Activated gamma-delta T cell treated with anti-CD3 and anti-CD28 coated beads, Interleukin-2, amount 50 U/mL, for 16 hours (primary cell): ENCODE results near the gene TAGLN3.
"Not testable (repeated sequence)": the region's sequence is repeated elsewhere in the genome, so short reads cannot be mapped to it uniquely, and the experiment has no call there.

Source experiments
- DNase-seq: peaks from one replicate; pipeline ENCODE4 v3.0.0-alpha.2; 2020; ENCODE audit warnings: low read depth

Gene TAGLN3

DNA sequence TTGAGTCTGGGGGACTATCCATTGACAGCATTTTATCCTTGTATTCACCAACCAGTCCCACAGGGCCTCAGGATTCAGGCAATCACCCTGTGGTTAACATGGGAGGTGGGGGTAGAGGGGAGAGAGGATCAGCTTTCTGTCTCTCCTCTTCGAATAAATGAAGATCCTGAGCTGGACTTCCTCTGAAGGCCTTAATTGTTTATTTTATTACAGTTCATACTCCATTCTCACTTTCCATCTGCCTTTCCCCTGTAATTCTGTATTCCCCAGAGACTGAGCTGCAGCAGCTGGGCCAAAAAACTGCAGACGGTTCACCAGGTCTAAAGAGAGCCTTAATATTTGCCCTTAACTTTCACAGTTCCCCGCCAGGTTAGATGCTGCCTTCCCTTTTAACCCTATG, 11.9 kb downstream of the TAGLN3 start:
- no peak for DNase-seq

DNA sequence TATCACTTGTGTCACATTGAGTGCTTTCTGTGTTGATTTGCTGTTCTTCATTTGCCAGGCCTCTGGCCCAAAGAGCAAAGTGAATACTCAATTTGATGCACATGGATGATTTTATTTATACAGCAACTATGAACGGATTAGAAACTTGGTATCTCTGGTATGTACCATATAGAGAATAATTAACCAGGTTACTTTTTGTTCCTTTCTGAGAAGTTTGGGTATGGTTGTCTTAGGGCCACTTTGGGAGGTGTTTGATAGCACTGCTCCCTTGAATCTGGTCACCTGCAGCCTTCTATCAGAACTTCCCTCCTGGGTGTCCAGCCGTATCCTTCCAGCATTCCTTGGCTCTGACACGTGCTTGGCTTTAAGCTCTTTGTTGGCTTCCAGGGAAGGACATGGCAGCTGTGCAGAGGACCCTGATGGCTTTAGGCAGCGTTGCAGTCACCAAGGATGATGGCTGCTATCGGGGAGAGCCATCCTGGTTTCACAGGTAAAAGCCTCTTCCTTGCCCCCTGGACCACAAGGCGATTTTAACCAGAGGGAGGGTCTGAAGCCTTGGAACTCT, 12.7 kb downstream of the TAGLN3 start:
- no peak for DNase-seq

DNA sequence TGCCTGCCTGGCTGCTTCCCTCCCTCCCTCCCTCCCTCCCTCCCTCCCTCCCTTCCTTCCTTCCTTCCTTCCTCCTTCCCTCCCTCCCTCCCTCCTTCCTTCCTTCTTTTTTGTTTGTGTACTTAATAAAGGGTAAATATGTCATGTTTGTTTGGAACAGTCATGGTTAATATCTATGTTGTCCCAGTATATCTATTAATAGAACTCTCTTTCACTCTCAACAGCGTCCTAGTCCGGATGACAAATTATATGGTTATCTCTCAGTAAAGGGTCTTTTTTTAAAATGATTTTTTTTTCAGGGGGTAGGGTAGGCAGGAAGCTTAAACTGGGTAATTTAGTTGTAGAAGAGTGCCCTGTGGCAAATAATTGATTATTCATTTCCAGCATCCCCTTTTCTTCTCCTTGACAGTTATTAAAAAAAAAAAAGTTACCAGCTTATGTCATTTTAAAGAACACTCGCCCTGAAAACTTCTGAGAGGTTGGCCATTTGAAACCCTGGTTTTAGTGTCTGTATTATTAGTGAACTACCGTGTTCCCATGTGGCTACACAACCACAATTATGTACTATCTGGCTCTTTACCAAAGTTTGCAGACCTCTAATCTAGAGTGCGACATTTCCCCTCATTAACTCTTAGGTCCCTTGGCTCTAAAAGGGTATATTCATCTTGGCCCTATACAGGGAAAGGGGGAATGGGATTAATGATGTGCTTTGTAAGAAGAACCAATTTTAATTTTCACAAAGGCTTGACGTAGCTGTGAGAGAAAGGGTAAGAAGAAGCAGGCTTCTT, 13.7 kb downstream of the TAGLN3 start:
- DNase-seq: no peak

DNA sequence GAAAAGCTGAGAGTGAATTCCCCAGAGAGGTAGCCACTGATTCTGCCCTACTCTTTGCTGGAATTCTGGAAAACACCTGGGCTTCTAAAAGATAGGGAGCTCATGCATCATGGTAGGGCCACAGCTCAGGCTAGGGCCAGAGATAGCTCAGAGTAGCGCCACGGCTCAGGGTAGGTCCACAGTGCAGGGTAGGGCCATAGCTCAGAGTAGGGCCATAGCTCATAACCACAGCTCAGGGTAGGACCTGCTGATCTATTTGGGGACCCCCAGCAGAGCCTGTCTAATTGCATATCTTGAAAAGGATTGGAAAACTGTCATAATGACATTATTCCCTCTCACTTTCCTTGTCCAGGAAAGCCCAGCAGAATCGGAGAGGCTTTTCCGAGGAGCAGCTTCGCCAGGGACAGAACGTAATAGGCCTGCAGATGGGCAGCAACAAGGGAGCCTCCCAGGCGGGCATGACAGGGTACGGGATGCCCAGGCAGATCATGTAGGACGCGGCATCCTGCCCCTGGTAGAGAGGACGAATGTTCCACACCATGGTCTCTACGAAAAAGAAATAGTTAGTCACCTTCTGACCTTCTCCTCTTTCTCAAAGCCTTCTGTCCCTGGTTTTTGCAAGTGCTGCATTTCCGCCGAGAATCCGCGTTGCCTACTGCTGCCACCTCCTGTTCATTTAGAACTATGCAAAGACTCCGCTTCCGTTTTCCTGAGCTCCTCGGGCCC, 14.5 kb downstream of the TAGLN3 start:
- peak; percentile 34 for DNase-seq

DNA sequence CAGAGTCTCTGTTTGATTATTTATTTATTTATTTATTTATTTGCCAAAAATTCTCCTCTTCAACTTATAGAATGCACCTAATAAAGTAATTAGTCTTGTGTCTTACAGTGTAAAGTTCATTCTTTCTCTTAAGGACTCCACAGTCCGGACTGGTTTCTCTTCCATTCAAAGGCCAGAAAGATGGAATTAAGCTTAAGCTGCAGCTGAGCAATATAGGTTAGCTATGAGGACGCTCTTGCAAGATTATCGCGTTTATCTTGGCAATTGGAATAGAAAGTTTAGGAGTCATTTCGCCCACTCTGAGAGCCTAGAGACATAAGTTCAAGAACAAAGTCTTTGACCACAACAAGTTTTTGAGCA, 15.0 kb downstream of the TAGLN3 start:
- no peak for DNase-seq

DNA sequence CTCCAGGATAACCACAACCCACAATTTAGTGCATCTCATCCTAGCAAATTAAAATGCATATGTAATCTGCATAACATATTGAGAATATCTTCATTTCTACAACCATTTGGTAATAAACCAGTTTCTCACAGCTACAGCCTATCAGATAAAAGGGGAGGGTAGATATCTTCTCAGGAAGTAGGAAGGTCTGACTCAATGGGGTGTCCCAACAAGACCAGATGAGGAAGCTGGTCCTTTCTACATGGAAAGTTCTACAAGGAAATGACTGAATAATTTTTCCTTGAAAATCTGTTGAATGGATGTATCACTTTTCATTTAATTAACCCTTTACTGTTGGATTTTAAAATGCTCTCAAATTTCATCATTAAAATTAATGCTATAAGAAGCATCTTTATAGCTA, 18.4 kb downstream of the TAGLN3 start:
- DNase-seq: no peak

DNA sequence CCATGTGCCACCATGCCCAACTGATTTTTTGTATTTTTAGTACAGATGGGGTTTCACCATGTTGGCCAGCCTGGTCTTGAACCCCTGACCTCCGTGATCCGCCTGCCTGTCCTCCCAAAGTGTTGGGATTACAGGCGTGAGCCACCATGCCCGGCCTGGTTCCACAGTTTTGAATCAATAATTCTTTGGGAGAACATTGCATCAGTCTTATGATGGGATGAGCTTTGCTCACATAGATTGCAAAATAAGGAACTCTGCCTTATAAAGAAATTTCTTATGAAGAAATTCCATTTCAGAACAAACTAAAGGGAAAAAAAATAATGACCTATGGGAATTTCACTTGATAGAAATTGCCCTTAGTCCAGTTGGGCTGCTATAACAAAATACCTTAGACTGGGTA, 20.0 kb downstream of the TAGLN3 start:
- no peak for DNase-seq

DNA sequence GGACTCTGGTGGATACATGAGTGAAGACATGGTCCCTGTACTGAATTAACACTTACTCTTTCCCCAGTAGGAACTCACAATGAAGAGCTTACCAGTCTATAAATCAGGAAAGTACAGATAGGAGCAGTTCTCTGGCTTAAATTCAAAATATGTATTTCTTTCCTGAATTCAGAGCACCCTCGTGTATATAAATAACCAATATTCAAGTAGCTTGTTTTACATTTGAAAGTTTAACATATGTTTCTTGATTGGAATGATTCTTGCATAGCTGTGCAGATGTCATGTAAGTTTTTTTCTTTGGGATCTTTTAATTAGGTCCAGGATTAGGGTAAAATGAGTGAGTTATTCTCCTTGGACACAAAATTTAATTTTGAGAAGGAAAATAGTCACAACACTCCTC, 21.0 kb downstream of the TAGLN3 start:
- DNase-seq: no peak

DNA sequence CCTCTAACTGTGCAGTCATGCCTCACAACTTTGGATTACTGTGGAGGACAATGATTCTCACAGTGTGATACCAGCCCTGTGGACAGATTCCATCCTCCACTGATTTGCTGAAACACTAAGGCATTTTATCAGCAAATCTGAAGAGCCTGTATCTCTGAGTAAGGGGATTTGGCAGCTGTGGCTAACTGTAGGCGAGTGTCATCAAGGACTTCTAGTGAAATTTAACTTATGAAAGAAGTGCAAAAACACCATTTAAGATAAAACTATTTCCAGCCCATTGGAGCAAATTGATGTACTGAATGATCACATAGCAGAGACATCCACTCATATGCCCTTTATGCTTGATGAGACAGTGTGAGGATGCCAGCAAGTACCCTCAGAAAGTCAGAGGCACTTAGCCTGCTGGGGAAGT, 22.0 kb downstream of the TAGLN3 start:
- no peak for DNase-seq

DNA sequence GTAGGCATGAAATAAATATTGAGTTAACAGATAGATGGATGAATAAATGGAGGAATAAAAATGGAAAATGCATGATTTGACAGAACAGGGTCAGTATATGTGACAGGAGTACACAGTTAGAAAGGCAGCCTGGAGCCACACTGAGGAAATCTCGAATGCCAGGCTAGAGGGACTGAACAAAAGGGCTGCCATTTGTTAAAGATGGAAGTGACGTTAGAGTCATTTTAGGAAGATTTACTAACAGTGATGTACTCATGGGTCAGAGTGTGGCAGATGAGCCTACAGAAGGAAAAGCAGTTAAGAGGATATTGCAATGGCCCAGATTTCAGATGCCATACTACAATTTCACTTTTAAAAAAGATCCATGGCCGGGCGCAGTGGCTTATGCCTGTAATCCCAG, 28.4 kb downstream of the TAGLN3 start:
- no peak for DNase-seq

DNA sequence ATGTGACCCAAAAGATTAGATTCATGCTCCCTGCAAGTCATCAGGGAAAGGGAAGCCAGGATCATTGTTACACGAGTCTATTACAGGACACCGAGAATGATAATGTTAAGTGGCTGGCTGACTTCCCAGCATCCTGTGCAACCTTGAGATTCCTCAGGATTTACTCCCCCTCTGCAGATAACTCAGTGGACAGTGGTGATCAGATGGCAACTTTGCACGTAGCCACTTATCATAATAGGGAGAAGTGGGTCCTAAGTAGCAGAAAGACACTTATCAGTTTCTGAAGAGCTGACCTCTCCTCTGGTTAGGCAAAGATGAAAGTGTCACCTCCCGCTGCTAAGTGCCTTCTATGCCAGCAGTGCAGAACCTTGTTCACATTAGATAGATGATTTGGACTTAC, 29.1 kb downstream of the TAGLN3 start:
- DNase-seq: no peak

DNA sequence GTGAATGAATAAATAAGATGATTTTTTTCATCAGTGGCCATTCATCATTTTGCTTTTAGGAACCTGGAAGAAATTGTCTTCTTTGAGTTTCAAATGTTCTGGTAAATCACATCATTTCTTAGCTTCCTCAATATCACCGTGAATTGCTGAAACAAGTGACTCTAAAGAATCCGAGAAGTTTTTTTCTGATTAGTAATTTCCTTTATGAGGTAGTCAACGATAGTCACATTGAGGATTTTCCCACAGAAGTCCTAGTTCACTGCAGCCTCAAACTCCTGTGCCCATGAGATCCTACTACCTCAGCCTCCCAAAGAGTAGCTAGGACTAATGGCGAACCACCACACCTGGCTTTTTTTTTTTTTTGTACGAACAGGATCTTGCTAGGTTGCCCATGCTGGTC, 32.2 kb downstream of the TAGLN3 start:
- DNase-seq: no peak

DNA sequence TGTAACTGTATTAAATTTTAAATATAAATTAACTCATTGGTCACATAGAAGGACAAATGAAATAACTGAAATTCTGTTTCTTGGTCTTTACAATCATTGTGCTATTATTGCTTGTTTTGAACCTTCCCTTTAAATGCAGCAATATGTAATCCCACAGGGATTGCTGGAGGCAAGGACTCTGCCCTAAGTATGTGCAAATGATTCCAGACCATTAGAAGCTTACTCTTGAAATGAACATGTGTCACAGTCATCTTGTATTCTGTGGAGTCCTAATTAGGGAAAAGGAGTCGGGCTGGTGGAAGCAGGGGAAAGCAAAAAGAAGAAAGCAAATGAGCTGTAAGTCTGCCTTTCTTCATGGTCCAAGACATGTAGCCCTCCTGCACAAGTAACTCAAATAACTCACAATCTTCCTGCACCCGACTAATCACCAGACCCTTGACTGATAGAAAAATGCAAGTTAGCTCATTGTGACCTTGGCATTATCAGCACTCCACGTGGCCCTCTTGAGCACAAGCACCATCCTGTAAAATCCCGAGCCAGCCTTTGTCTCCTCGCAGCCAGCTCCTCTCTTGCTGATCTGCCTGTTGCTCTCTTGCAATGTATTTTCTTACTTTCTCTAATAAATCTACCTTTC, 33.5 kb downstream of the TAGLN3 start:
- DNase-seq: no peak

DNA sequence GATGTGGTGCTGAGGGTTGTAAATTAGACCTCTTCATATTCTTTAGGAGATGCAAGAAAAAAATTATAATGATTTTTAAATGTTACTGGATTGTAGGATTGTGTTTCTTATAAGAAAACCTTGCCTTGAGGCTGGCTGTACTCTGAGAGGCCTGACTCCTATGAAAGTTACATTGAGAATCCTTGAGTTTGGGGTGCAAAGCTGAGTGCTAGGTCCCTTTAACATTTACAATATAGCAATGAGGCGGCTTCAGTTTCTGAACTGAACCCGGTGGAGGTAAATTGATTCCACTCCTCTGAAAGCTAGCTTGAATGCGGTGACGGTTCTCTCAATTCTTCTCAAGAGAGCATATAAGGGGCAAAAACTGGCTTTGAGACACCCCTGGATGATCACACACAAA, 35.7 kb downstream of the TAGLN3 start, which contains the start of gene TMPRSS7:
Gene TMPRSS7, plus strand, starts transcription at position 301 of the 400 bp plus-strand sequence. CDS start 110 bp downstream, outside the sequence.
- DNase-seq: no peak

DNA sequence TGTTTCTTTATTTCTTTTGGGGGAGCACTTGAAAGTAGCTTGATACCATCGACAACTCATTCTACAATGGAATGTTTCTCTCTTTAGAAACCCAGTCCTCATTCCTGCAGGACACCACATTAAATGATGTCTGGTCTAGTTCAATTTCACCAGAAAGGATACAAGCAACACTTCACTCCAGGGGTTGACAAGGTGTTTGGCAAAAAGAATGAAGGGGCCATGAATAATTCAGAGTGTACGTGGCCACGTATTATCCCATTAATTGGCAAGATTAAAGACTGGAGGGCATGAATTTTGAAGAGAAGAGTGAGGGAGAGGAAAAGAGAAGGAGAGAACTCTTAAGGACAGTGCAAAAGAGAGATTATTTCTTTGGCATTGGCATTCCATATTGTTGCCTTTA, 36.5 kb downstream of the TAGLN3 start:
- no peak for DNase-seq

DNA sequence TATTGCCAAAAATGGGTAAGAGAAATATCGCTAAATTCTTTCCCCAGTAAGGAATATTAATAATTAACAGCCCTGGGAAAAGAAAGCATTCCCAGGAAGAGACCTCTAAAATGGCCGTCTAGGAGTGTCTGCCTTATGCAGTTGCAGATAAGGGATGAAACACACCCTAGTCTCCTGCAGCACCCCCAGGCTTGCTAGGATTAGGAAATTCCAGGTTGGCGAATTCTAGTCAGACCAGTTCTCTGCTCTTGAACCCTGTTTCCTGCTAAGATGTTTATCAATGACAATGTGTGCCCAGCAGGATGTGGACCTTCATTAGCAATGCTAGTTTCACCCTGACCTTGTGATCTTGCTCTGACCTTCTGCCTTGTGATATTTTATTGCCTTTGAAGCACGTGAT, 38.5 kb downstream of the TAGLN3 start:
- DNase-seq: not testable (repeated sequence)

DNA sequence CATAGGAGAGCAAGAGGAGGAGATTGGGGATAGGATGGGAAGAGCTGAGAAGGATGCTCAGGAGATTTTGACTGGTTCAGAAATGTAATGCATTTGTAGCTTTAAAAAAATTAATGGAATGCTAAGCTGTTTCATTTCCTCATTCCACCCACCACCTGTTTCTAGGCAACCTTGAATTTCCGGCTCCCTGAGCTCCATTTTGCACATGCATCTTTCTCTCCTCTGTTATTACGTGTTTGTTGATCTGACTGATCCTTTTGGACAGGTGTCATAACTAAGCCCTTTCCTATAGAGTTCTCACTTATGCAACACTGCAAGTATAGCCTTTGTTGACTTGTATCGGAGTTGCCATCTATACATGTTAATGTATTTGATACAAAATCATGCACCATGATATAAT, 40.1 kb downstream of the TAGLN3 start:
- DNase-seq: no peak

DNA sequence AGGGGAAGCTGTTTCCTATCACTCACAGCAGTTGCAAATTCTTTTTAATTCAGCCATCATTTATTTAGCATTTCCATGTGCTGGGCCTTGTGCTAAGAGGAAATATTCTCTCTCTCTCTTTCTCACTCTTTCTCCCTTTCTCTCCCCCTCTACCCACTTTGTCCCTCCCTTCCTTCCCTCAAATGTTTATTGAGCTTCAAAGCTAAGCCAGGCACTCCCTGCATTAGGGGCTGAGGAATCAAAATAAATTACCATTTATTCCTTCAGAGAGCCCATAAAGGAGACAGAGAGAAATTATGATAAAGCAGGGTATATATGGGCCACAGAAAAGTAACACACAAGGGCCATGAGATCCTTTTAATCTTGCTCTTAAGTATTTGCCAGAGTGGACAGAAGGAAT, 42.6 kb downstream of the TAGLN3 start:
- DNase-seq: no peak

DNA sequence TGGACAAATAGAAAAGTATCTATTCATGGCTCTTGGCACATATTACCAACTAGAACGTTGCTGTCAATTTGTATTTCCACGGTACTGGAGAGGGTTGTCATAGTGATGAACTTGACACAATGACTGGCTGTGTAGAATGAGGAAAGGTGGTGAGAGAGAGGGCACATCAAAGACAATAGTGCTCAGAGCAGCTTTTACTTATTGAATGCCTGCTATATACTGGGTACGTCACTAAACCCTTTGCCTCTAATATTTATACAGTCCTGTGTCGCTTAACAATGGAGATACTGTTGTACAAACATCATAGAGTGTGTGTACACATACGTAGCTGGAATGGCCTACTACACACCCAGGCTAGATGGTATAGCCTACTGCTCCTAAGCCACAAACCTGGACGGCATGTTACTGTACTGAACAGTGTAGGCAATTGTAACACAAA, 44.1 kb downstream of the TAGLN3 start:
- no peak for DNase-seq

DNA sequence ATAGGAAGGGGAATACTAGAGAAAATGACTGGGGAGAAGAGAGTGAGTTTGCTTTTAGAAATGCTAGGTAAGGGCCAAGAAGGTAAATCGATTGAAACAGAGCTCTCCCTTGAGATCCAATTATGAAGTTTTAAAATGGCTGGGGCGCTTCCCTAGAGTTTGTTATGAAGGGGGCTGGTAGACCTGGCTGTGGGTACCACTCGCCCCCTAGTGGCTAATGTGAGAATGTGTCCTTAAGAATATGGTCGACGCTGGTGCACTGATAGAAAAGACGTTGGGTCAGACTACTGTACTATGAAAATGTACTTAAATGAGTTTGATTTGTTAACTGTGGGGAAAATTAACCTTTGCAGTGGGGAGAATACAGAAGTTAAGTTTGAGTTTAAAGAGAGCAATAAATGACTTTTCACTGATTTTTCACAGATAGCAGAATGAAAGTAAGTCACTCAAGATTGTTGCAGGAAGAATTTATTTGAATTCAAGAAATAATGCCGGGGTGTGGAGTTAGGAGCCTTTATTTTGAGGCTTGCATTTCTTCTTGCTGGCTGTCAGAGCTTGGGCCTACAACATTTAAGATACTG, 45.0 kb downstream of the TAGLN3 start:
- DNase-seq: peak; percentile 5

DNA sequence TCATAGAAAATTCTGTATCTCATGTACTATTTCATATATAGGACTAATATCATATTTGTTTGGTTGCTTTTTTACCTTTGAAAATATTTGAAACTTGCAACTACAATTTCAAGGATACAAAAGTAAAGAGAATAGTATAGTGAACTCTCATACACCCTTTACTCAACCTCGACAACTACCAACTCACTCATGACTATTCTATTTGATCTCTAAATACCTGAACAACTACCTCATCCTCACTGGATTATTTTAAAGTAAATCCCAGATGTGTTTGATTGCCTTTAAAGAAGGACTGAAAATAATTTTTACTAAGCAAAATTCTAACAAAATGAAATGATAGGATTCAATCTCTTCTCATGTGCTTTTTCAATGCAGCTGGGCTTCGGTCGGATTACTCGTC, 47.9 kb downstream of the TAGLN3 start:
- DNase-seq: no peak

DNA sequence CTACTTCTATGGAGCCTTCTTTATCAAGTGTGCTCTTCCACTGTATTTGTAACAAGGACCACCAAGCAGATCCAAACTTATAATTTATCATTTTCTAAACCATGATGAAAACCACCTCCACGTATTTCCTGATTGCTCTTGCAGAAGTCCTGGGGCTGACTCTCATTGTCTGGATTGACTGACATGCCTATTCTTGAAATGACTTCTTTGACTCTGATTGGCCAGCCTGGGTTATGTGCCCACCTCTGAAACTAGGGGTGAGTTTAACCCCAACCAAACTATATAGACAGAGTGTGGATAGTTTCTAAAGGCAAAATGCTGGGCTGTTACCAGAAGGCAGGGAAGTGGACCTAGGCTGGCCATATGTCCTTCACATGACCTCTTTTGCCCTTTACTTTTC, 48.5 kb downstream of the TAGLN3 start:
- DNase-seq: no peak
